ENCODE data around the gene VSIG1.

Gene VSIG1

GRCh38 chrX:108053218-108053617, 8.4 kb downstream of the VSIG1 start:
- Mint-ChIP-seq H3K4me3 (no peak overlapping the region), H3K27me3 (ENCODE audit: low read depth, poor library complexity) (peaks cover 7% of the 10 kb centered on the region), H3K4me1 (no peaks in the 10 kb centered on the region), H3K36me3 (ENCODE audit: low read depth) (no peaks in the 10 kb centered on the region), H3K27ac (no peak overlapping the region), H3K9me3 (no peaks in the 10 kb centered on the region)
- DNase-seq: no peak
- no peak for TF ChIP-seq CTCF (IDR thresholded peaks at IDR 0.05)

- H3K4me1 Mint-ChIP-seq: no peaks in the 10 kb centered on the region
- no peak for TF ChIP-seq CTCF (IDR thresholded peaks at IDR 0.05)
- no peak overlapping the region for H3K27ac Mint-ChIP-seq
- H3K36me3 Mint-ChIP-seq (ENCODE audit: low read depth): no peaks in the 10 kb centered on the region
- no peaks in the 10 kb centered on the region for H3K9me3 Mint-ChIP-seq
- peaks cover 3% of the 10 kb centered on the region for H3K27me3 Mint-ChIP-seq (ENCODE audit: low read depth, poor library complexity)
- no peak for DNase-seq
- H3K4me3 Mint-ChIP-seq: no peak overlapping the region
Measured at GRCh38 chrX:108055546-108055945, 10.7 kb downstream of the VSIG1 start.

GRCh38 chrX:108059801-108060200, 14.9 kb downstream of the VSIG1 start:
- H3K9me3 Mint-ChIP-seq: no peaks in the 10 kb centered on the region
- H3K27ac Mint-ChIP-seq: no peak overlapping the region
- H3K27me3 Mint-ChIP-seq (ENCODE audit: low read depth, poor library complexity): peaks cover 4% of the 10 kb centered on the region
- no peak overlapping the region for H3K4me3 Mint-ChIP-seq
- no peaks in the 10 kb centered on the region for H3K36me3 Mint-ChIP-seq (ENCODE audit: low read depth)
- no peak for TF ChIP-seq CTCF (IDR thresholded peaks at IDR 0.05)
- H3K4me1 Mint-ChIP-seq: no peaks in the 10 kb centered on the region
- no peak for DNase-seq

DNA sequence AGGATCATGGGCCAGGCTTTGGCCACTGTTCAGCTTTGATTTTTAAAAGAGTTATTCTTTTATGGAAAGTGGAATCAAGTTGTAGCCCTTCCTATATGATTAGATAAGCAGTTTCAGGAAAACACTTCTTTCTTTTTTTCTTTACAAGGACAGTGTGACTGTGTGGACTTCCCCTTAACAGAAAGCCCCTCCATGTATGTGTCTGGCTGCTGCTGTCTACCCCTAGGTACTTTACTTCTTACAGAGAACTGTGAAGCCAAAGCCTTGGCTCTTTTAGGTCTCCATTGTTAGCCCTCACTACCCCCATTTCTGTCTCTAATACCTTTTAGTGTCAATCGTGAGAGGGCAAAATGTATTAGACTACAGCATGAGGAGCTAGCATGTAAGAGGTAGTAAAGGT, 19.1 kb downstream of the VSIG1 start:
- Mint-ChIP-seq H3K4me1 (peaks cover 4% of the 10 kb centered on the region), H3K27ac (no peak overlapping the region), H3K4me3 (no peak overlapping the region), H3K27me3 (ENCODE audit: low read depth, poor library complexity) (peaks cover 6% of the 10 kb centered on the region), H3K36me3 (ENCODE audit: low read depth) (no peaks in the 10 kb centered on the region), H3K9me3 (no peaks in the 10 kb centered on the region)
- DNase-seq: no peak
- no peak for TF ChIP-seq CTCF (IDR thresholded peaks at IDR 0.05)

GRCh38 chrX:108064613-108065012, 19.7 kb downstream of the VSIG1 start:
- H3K4me3 Mint-ChIP-seq: no peak overlapping the region
- H3K27ac Mint-ChIP-seq: no peak overlapping the region
- no peak for TF ChIP-seq CTCF (IDR thresholded peaks at IDR 0.05)
- no peaks in the 10 kb centered on the region for H3K9me3 Mint-ChIP-seq
- H3K36me3 Mint-ChIP-seq (ENCODE audit: low read depth): no peaks in the 10 kb centered on the region
- H3K27me3 Mint-ChIP-seq (ENCODE audit: low read depth, poor library complexity): peaks cover 6% of the 10 kb centered on the region
- no peak for DNase-seq
- H3K4me1 Mint-ChIP-seq: peaks cover 7% of the 10 kb centered on the region

DNA sequence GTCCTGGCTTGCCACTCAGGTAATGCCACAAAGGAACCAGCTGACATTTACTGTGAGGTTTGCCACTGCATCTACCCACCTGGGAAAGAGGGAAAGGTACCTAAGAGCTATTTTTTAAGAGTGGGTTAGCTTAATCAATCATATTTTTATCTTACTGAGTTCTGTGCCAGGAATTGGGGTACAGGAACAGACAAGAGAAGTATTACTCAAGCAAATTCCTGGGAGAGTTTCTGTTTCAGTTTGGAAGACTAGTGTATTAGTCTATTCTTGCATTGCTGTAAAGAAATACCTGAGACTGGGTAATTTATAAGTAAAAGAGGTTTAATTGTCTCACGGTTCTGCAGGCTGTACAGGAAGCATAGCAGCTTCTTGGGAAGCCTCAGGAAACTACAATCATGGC, 23.3 kb downstream of the VSIG1 start:
- H3K4me3 Mint-ChIP-seq: no peak overlapping the region
- no peaks in the 10 kb centered on the region for H3K36me3 Mint-ChIP-seq (ENCODE audit: low read depth)
- TF ChIP-seq CTCF (IDR thresholded peaks at IDR 0.05): no peak
- peaks cover 11% of the 10 kb centered on the region for H3K4me1 Mint-ChIP-seq
- no peak overlapping the region for H3K27ac Mint-ChIP-seq
- H3K27me3 Mint-ChIP-seq (ENCODE audit: low read depth, poor library complexity): peaks cover 3% of the 10 kb centered on the region
- DNase-seq: no peak
- no peaks in the 10 kb centered on the region for H3K9me3 Mint-ChIP-seq

Data from nephron progenitor cell (in vitro differentiated cells).